ENCODE results near the gene ANO9.

DNA sequence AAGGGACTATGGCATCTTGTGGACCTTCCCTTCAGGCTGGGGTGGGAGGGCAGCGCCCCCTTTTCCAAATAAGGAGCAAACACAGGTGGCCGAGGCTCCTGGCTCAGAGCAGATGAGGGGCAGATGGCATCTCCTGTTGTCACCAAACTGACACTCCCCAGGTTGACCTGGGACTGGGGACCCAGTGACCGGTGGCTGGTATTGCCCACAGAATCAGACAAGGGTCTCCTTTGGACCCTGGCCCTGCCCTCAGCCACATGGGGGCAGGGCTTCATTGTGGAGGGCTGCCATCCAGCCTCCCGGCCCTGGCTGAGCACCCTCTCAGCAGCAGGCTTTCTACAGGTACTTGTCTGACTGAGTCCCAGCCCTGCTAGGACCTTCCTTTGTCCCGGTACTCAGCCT is 26.2 kb downstream of the ANO9 start:
- TF ChIP-seq, protein P1, sequence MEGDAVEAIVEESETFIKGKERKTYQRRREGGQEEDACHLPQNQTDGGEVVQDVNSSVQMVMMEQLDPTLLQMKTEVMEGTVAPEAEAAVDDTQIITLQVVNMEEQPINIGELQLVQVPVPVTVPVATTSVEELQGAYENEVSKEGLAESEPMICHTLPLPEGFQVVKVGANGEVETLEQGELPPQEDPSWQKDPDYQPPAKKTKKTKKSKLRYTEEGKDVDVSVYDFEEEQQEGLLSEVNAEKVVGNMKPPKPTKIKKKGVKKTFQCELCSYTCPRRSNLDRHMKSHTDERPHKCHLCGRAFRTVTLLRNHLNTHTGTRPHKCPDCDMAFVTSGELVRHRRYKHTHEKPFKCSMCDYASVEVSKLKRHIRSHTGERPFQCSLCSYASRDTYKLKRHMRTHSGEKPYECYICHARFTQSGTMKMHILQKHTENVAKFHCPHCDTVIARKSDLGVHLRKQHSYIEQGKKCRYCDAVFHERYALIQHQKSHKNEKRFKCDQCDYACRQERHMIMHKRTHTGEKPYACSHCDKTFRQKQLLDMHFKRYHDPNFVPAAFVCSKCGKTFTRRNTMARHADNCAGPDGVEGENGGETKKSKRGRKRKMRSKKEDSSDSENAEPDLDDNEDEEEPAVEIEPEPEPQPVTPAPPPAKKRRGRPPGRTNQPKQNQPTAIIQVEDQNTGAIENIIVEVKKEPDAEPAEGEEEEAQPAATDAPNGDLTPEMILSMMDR (IDR thresholded peaks at IDR 0.05) = no peak
- no peak for TF ChIP-seq POLR2A (IDR thresholded peaks at IDR 0.05)

All from esophagus squamous epithelium (tissue), 4 donors.